Endothelial cell of umbilical vein (primary cell): ENCODE results near the gene SMG1. TPM values are rescaled to one million over a fixed set of nuclear protein-coding genes. Genes with fewer than 3 reads are reported as not detected.

Experiments
- polyA plus RNA-seq, 4 experiments: library from polyadenylated mRNA; depleted of rRNA in 3 of 4; stranded (reverse) in 3 of 4; unstranded in 1 of 4; fragments of >200 nt; gene quantifications; 2 replicates each; pipeline versions ENCODE4 v1.2.1 to v1.2.3, GENCODE V29; 2011 to 2012; ENCODE audit warnings: missing spikeins in 1 of 4
- total RNA-seq: library from RNA; stranded (reverse); gene quantifications from 2 replicates; pipeline ENCODE4 v1.2.3, GENCODE V29; 2021

The SMG1 gene
- total and polyA plus RNA-seq, 2 donors (not counting 3 experiments of a cell fraction or from before 2014, with no cell fraction given), result 14.0 to 90.8 TPM

Other genes starting within 250 kb of the SMG1 start
- 1,299 and 1,300 TPM in 2 replicates for gene RPS15A, start 136.1 kb downstream of the SMG1 start, total RNA-seq
- 3,719 and 4,163 TPM in 2 replicates for gene RPS15A, start 136.1 kb downstream of the SMG1 start, polyA plus RNA-seq
- 202 and 251 TPM in 2 replicates for gene ARL6IP1, start 124.9 kb downstream of the SMG1 start, total RNA-seq
- 204 and 338 TPM in 2 replicates for gene ARL6IP1, start 124.9 kb downstream of the SMG1 start, polyA plus RNA-seq
- 6.9 and 7.0 TPM in 2 replicates for gene TMC7, start 57.5 kb upstream of the SMG1 start, total RNA-seq
- 4.8 and 5.7 TPM in 2 replicates for gene TMC7, start 57.5 kb upstream of the SMG1 start, polyA plus RNA-seq
- 22.1 and 24.2 TPM in 2 replicates for gene COQ7, start 141.2 kb upstream of the SMG1 start, total RNA-seq
- 11.1 and 12.9 TPM in 2 replicates for gene COQ7, start 141.2 kb upstream of the SMG1 start, polyA plus RNA-seq
- 40.8 and 43.2 TPM in 2 replicates for gene ITPRIPL2, start 187.6 kb upstream of the SMG1 start, total RNA-seq
- gene ITPRIPL2, start 187.6 kb upstream of the SMG1 start, polyA plus RNA-seq, result 10.9 and 12.0 TPM in 2 replicates
- gene SYT17, start 241.8 kb upstream of the SMG1 start, total RNA-seq, result 1.8 and 1.9 TPM in 2 replicates
- gene SYT17, start 241.8 kb upstream of the SMG1 start, polyA plus RNA-seq, result 2.8 and 4.2 TPM in 2 replicates